HCT116 (cell line): ENCODE data around the gene AOPEP. TPM values are rescaled to one million over a fixed set of nuclear protein-coding genes. Genes with fewer than 3 reads are reported as not detected.

Experiments
- ATAC-seq: fragments of 200-7000 bp; cut with Tn5 transposase; 2 replicates; pipeline ENCODE4 v1.9.1; 2020; ENCODE audit warnings: mild to moderate bottlenecking, moderate library complexity
- BruUV-seq: library from RNA; stranded (reverse); fragments of 400-500 nt; replicated peaks from 2 replicates; lab custom pipeline; 2021; lab: Mats Ljungman, UMichigan
- CTCF ChIA-PET: fragments of 300-600 bp; sonication (Branson Sonifier 250); formaldehyde crosslinking; loops from one replicate; lab custom pipeline; 2021; ENCODE audit warnings: antibody characterized with exemption; lab: Charles Lee
- POLR2A ChIA-PET: fragments of 300-600, 350-600 bp; sonication (Branson Sonifier 250); formaldehyde crosslinking; loops from one replicate; lab custom pipeline; 2021; ENCODE audit warnings: antibody characterized with exemption; lab: Charles Lee
- RAD21 ChIA-PET, 2 experiments: fragments of 300-600 bp; sonication (Branson Sonifier 250); formaldehyde crosslinking; loops; one replicate each; lab custom pipeline; 2023; ENCODE audit warnings: low total read pairs in 2 of 2; ENCODE audit not compliant: uncharacterized antibody in 2 of 2, unreplicated experiment in 2 of 2, low non-redundant PET in 1 of 2; lab: Charles Lee
- DNase-seq: peaks from one replicate; pipeline ENCODE4 v3.0.0-alpha.2; 2010; ENCODE audit warnings: low read depth, low spot score
- H2AFZ ChIP-seq: fragments of 200-600 bp; shearing (Covaris generic), sonication (generic); 2 replicates; pipeline ENCODE4 v1.6.1; 2017; ENCODE audit warnings: low read depth, mixed run types, mixed read lengths, antibody characterized with exemption, low read length; ENCODE audit not compliant: poor library complexity, severe bottlenecking
- H3K27ac ChIP-seq: 2 replicates; pipeline ENCODE4 v1.5.1; 2012; ENCODE audit warnings: low read depth, low read length
- H3K27me3 ChIP-seq: fragments of 200-600 bp; sonication (generic); 2 replicates; pipeline ENCODE4 v1.6.1; 2016; ENCODE audit warnings: mixed run types, low read length, mixed read lengths; ENCODE audit not compliant: insufficient read depth
- H3K36me3 ChIP-seq, 2 experiments: fragments of 200-500 bp in 1 of 2; fragments of 200-600 bp in 1 of 2; sonication (Bioruptor generic) in 1 of 2; sonication (generic) in 1 of 2; 2 replicates each; pipeline versions ENCODE4 v1.5.1 to v1.6.1; 2014 to 2016; ENCODE audit warnings: low read length in 2 of 2, inconsistent platforms in 1 of 2, mixed read lengths in 1 of 2, mixed run types in 1 of 2; ENCODE audit not compliant: insufficient read depth in 2 of 2, control insufficient read depth in 1 of 2
- H3K4me1 ChIP-seq, 2 experiments: fragments of 200-600 bp in 1 of 2; sonication (generic) in 1 of 2; 2 replicates each; pipeline versions ENCODE4 v1.5.1 to v1.6.1; 2012 to 2017; ENCODE audit warnings: low read length in 2 of 2, inconsistent platforms in 1 of 2, mild to moderate bottlenecking in 1 of 2, mixed read lengths in 1 of 2, mixed run types in 1 of 2, moderate library complexity in 1 of 2; ENCODE audit not compliant: insufficient read depth in 2 of 2, control insufficient read depth in 1 of 2
- H3K4me2 ChIP-seq: fragments of 200-600 bp; sonication (generic); 2 replicates; pipeline ENCODE4 v1.6.1; 2017; ENCODE audit warnings: mixed run types, low read length, mixed read lengths
- H3K4me3 ChIP-seq, 2 experiments: fragments of 200-600 bp in 1 of 2; sonication (generic) in 1 of 2; replicated peaks in 1 of 2; 2 replicates each; pipeline ENCODE4 v1.5.1; 2011 to 2016; ENCODE audit warnings: low read length in 2 of 2, control low read depth in 1 of 2, low read depth in 1 of 2, mild to moderate bottlenecking in 1 of 2, mixed read lengths in 1 of 2, mixed run types in 1 of 2
- H3K79me2 ChIP-seq: fragments of 200-600 bp; sonication (generic); 2 replicates; pipeline ENCODE4 v1.6.1; 2017; ENCODE audit warnings: mild to moderate bottlenecking, mixed run types, low read length, moderate library complexity, mixed read lengths; ENCODE audit not compliant: insufficient read depth
- H3K9ac ChIP-seq: fragments of 200-600 bp; sonication (generic); 2 replicates; pipeline ENCODE4 v1.6.1; 2016; ENCODE audit warnings: low read length, mixed read lengths
- H3K9me2 ChIP-seq: fragments of 200-600 bp; sonication (generic), shearing (Covaris generic); 2 replicates; pipeline ENCODE4 v1.6.1; 2017; ENCODE audit warnings: mixed run types, mild to moderate bottlenecking, moderate library complexity; ENCODE audit not compliant: insufficient read depth
- H3K9me3 ChIP-seq, 2 experiments: fragments of 200-500 bp in 1 of 2; fragments of 200-600 bp in 1 of 2; sonication (Bioruptor generic) in 1 of 2; sonication (generic) in 1 of 2; 2 replicates each; pipeline ENCODE4 v1.6.1; 2014 to 2017; ENCODE audit warnings: low read length in 2 of 2, mixed read lengths in 2 of 2, inconsistent platforms in 1 of 2, low read depth in 1 of 2, mild to moderate bottlenecking in 1 of 2, mixed run types in 1 of 2, moderate library complexity in 1 of 2; ENCODE audit not compliant: control insufficient read depth in 1 of 2, insufficient read depth in 1 of 2
- H4K20me1 ChIP-seq: fragments of 200-600 bp; sonication (generic), shearing (Covaris generic); 2 replicates; pipeline ENCODE4 v1.6.1; 2017; ENCODE audit warnings: mixed run types, mild to moderate bottlenecking, moderate library complexity; ENCODE audit not compliant: insufficient read depth
- CBX3 ChIP-seq: IDR thresholded peaks from 2 replicates; pipeline ENCODE4 v1.6.1; 2012; ENCODE audit warnings: low read depth
- CEBPB ChIP-seq: IDR thresholded peaks from 2 replicates; pipeline ENCODE4 v1.6.1; 2012; ENCODE audit warnings: low read depth
- CTCF ChIP-seq, 3 experiments: fragments of 200-600 bp in 1 of 3; sonication (generic) in 1 of 3; IDR thresholded peaks in 2 of 3; conservative IDR thresholded peaks in 1 of 3; 2 replicates each; pipeline ENCODE4 v1.5.1; 2012 to 2017; ENCODE audit warnings: low read depth in 2 of 3, low read length in 2 of 3, antibody characterized with exemption in 1 of 3, borderline replicate concordance in 1 of 3, control low read depth in 1 of 3, mild to moderate bottlenecking in 1 of 3, mixed read lengths in 1 of 3, mixed run types in 1 of 3, moderate library complexity in 1 of 3; ENCODE audit not compliant: insufficient read depth in 1 of 3
- ELF1 ChIP-seq: IDR thresholded peaks from 2 replicates; pipeline ENCODE4 v1.6.1; 2012; ENCODE audit warnings: low read depth, borderline replicate concordance
- EZH2 ChIP-seq: fragments of 200-600 bp; sonication (generic); IDR thresholded peaks from 2 replicates; pipeline ENCODE4 v1.6.1; 2017; ENCODE audit warnings: antibody characterized with exemption, mixed run types
- EZH2phosphoT487 ChIP-seq: fragments of 200-600 bp; IDR thresholded peaks from 2 replicates; pipeline ENCODE4 v1.6.1; 2018; ENCODE audit warnings: antibody characterized with exemption, borderline replicate concordance
- JUND ChIP-seq: IDR thresholded peaks from 2 replicates; pipeline ENCODE4 v1.6.1; 2012
- POLR2A ChIP-seq: IDR thresholded peaks from 2 replicates; pipeline ENCODE4 v1.7.0; 2011; ENCODE audit warnings: borderline replicate concordance; ENCODE audit not compliant: insufficient read depth, insufficient read length; ENCODE audit errors: extremely low read depth
- RAD21 ChIP-seq: IDR thresholded peaks from 2 replicates; pipeline ENCODE4 v1.6.1; 2012; ENCODE audit warnings: low read depth, mild to moderate bottlenecking
- REST ChIP-seq: IDR thresholded peaks from 2 replicates; pipeline ENCODE4 v1.6.1; 2012; ENCODE audit warnings: low read depth
- SP1 ChIP-seq: IDR thresholded peaks from 2 replicates; pipeline ENCODE4 v1.6.1; 2012; ENCODE audit warnings: low read depth
- YY1 ChIP-seq: IDR thresholded peaks from 2 replicates; pipeline ENCODE4 v1.6.1; 2011; ENCODE audit warnings: low read length, low read depth, moderate library complexity, mild to moderate bottlenecking; ENCODE audit not compliant: insufficient replicate concordance; ENCODE audit errors: extremely low read depth
- ZNF274 ChIP-seq: fragments of 200-500 bp; sonication (Bioruptor generic); IDR thresholded peaks from 2 replicates; pipeline ENCODE4 v1.6.1; 2014; ENCODE audit warnings: mild to moderate bottlenecking, low read depth, low read length, inconsistent platforms
- intact Hi-C: fragments of 100-400 bp; cut with micrococcal nuclease; formaldehyde crosslinking; loops from 2 replicates; pipeline ENCODE4 v1.10.0; 2022
- total RNA-seq: library from RNA; stranded (reverse); gene quantifications from one replicate; pipeline ENCODE4 v1.2.1, GENCODE V29; 2021; ENCODE audit not compliant: unreplicated experiment
- TF ChIP-seq, protein P1 (sequence below): IDR thresholded peaks from 2 replicates; pipeline ENCODE4 v1.6.1; 2011; ENCODE audit warnings: mild to moderate bottlenecking, low read length, moderate library complexity; ENCODE audit not compliant: insufficient replicate concordance; ENCODE audit errors: extremely low read depth

Gene AOPEP
- total RNA-seq, 1 experiment from 2014 or later = 15.1 TPM

GRCh38 chr9:95120781-95121370 is 394.4 kb downstream of the AOPEP start:
- TF ChIP-seq ZNF274 (no peak), CBX3 (no peak), REST (no peak), RAD21 (no peak), EZH2phosphoT487 (no peak), POLR2A (no peak), CTCF (IDR thresholded peaks at IDR 0.05 in 2 of 3, conservative IDR thresholded peaks at IDR 0.05 in 1 of 3; ENCODE audit: borderline replicate concordance in 1 of 3, insufficient read depth in 1 of 3, low read depth in 2 of 3, low read length in 2 of 3) (no peak), SP1 (no peak), EZH2 (no peak), CEBPB (no peak), YY1 (no peak), ELF1 (no peak), JUND (no peak)
- TF ChIP-seq, protein P1, sequence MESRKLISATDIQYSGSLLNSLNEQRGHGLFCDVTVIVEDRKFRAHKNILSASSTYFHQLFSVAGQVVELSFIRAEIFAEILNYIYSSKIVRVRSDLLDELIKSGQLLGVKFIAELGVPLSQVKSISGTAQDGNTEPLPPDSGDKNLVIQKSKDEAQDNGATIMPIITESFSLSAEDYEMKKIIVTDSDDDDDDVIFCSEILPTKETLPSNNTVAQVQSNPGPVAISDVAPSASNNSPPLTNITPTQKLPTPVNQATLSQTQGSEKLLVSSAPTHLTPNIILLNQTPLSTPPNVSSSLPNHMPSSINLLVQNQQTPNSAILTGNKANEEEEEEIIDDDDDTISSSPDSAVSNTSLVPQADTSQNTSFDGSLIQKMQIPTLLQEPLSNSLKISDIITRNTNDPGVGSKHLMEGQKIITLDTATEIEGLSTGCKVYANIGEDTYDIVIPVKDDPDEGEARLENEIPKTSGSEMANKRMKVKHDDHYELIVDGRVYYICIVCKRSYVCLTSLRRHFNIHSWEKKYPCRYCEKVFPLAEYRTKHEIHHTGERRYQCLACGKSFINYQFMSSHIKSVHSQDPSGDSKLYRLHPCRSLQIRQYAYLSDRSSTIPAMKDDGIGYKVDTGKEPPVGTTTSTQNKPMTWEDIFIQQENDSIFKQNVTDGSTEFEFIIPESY = no peak
- no peak overlapping the region for H3K4me3 ChIP-seq
- no peaks in the 10 kb centered on the region for H3K27me3 ChIP-seq
- no peak overlapping the region for H3K9ac ChIP-seq
- no peaks in the 10 kb centered on the region for H3K9me3 ChIP-seq
- H4K20me1 ChIP-seq = no peaks in the 10 kb centered on the region
- no peak overlapping the region for H3K4me2 ChIP-seq
- no peaks in the 10 kb centered on the region for H3K79me2 ChIP-seq
- intact Hi-C loops = no loop called here
- ATAC-seq (no peak), DNase-seq (no peak)
- 0 out of 4 replicates have a peak, but pooled peaks cover 0 to 4% of the 10 kb centered on the region in 2 experiments for H3K36me3 ChIP-seq
- H3K4me1 ChIP-seq = no peaks in the 10 kb centered on the region
- H2AFZ ChIP-seq = no peak overlapping the region
- H3K9me2 ChIP-seq = no peaks in the 10 kb centered on the region
- POLR2A ChIA-PET = no interaction called here
- CTCF ChIA-PET = no interaction called here
- no peak overlapping the region for H3K27ac ChIP-seq
- RAD21 ChIA-PET = interaction anchor here in 1 of 2 experiments (0.7 kb wide), 1 partner anchor 374 kb away, joined by 3 read pairs; no protein-coding TSS in a partner anchor
- BruUV-seq = no TSS peak
